SK-N-MC (cell line): Measurements from ENCODE around the gene COL10A1.

Experiments used
- EZH2 ChIP-seq: fragments of 200-600 bp; sonication (generic); IDR thresholded peaks from one replicate; pipeline ENCODE4 v1.6.1; 2017; ENCODE audit warnings: antibody characterized with exemption
- FOXP2 ChIP-seq: optimal IDR thresholded peaks from 2 replicates; pipeline ENCODE3; 2011; ENCODE audit warnings: mild to moderate bottlenecking, moderate library complexity; ENCODE audit not compliant: insufficient read depth; ENCODE audit errors: extremely low read length, control extremely low read depth
- POLR2AphosphoS5 ChIP-seq: IDR thresholded peaks from 2 replicates; pipeline ENCODE4 v1.6.1; 2012; ENCODE audit warnings: mild to moderate bottlenecking, low read depth, low read length, borderline replicate concordance

- no peak for TF ChIP-seq EZH2
- no peak for TF ChIP-seq POLR2AphosphoS5
- TF ChIP-seq FOXP2: no peak
Observed at GRCh38 chr6:116105247-116105646, 20.7 kb downstream of the COL10A1 start.
